GM18526 (cell line): ENCODE data around the gene MAML3.

Source experiments
- POLR2A ChIP-seq: IDR thresholded peaks from 3 replicates; pipeline ENCODE4 v1.6.1; 2011; ENCODE audit not compliant: insufficient read length; ENCODE audit errors: extremely low read depth

MAML3 gene

GRCh38 chr4:140153718-140154571 is at the start of gene MAML3:
MAML3 (minus strand) TSS chr4:140154184; CDS start chr4:140153327, 857 bp downstream.
- TF ChIP-seq POLR2A = no peak

DNA sequence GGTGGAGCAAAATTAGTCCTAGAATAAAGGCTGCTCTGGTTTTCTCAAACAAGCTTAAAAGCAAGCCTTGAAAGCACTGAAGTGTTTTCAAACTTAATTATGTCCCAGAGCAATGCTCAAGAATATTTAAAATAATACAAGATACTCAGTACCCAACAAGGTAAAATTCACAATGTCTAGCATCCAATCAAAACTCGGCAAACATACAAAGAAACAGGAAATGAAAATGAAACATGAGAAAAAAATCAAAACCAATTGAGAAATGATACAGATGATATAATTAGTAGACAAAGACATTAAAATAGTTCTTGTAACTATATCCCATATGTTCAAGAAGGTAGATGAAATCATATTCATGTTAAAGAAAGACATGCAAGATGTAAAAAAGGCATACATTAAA is 45.0 kb upstream of the MAML3 start:
- no peak for TF ChIP-seq POLR2A

DNA sequence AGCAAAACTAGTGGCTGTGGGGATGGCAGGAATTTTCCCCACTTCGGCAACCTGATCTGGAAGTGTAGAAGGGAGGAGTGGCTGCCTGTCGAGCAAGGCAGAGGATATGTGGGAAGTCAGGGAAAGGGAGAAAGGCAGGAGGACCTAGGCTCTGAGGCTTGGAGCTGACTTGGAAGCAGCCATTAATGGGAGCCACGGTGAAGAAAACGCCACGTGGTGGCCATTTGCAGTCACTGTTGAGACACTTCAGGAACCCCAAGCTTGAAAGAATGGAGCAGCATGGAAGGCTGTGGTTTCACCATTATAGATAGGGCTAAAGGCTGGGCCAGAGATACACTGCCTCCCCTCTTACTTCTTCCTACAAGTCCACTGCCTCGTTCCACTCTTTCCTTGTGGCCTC is 41.8 kb upstream of the MAML3 start:
- no peak for TF ChIP-seq POLR2A

GRCh38 chr4:140189805-140190204 is 35.8 kb upstream of the MAML3 start:
- no peak for TF ChIP-seq POLR2A

- no peak for TF ChIP-seq POLR2A
Observed at GRCh38 chr4:140188975-140189374, 35.0 kb upstream of the MAML3 start.

GRCh38 chr4:140187316-140187695 is 33.3 kb upstream of the MAML3 start:
- no peak for TF ChIP-seq POLR2A

GRCh38 chr4:140186651-140187315 is 32.8 kb upstream of the MAML3 start:
- TF ChIP-seq POLR2A = no peak

GRCh38 chr4:140186082-140186438 is 32.1 kb upstream of the MAML3 start:
- no peak for TF ChIP-seq POLR2A

DNA sequence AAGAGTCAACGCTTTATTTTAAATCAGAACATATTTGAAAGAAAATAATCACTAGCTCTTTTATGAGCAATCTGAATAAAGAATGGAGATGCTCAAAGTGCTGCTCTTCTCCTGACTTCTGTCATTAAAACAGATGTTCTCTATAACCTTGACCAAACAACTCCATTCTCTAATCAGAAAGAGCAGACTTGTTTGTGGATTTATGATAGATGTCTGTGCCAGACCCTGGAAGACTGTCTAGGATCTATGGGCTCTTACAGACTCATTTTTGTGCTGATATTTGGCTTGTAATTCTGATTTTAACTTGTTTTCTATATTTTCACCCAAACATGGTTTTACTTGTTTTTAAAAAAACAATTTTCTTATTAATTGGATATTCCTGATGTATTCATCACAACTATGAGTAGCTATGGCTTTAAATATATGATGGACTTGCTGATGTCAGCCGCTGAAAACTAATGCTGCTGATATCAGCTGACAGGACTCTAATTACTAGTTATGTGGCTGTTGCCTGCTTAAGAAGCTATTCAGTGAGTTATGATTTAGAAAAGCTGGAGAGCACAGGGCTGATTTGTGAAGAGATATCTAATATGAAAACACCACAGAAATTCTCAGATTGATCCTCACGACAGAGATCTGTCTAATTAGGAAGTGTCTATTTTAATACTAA is 31.6 kb upstream of the MAML3 start:
- no peak for TF ChIP-seq POLR2A

- no peak for TF ChIP-seq POLR2A
Observed at GRCh38 chr4:140183270-140183669, 29.3 kb upstream of the MAML3 start.

- TF ChIP-seq POLR2A = no peak
Observed at GRCh38 chr4:140180577-140180976, 26.6 kb upstream of the MAML3 start.

GRCh38 chr4:140176735-140177134 is 22.8 kb upstream of the MAML3 start:
- TF ChIP-seq POLR2A = no peak

GRCh38 chr4:140174543-140174942 is 20.6 kb upstream of the MAML3 start:
- TF ChIP-seq POLR2A = no peak

- no peak for TF ChIP-seq POLR2A
Observed at GRCh38 chr4:140172960-140173359, 19.0 kb upstream of the MAML3 start.

DNA sequence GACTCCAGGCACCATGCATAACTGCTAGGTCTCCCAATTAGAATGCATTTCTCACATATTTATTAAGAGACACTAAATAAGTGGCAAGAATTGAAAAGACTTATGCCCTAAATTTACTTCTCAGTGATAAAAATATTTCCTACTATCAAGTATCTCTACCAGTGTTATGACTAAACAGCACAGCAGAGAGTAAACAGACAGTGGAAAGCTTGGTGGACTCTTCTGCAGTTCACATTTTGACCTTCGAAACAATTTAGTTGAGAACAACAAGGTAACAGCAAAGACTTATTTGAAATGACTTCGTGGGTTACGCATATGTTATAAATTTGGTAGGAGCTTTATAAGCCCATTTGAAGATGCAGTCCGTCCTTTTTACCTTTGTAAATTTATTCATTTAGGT is 16.3 kb upstream of the MAML3 start:
- no peak for TF ChIP-seq POLR2A

- TF ChIP-seq POLR2A = no peak
Observed at GRCh38 chr4:140168936-140169335, 15.0 kb upstream of the MAML3 start.
